DOHH2 (cell line): Measurements from ENCODE around the gene GPR176.

Source experiments
- H3F3A ChIP-seq: fragments of 200-600 bp; sonication (generic), shearing (Covaris generic); 2 replicates; pipeline ENCODE4 v1.6.0; 2016; ENCODE audit warnings: antibody characterized with exemption, mild to moderate bottlenecking; ENCODE audit not compliant: control insufficient read depth, insufficient read depth
- H3K27ac ChIP-seq: fragments of 200-600 bp; sonication (generic); 2 replicates; pipeline ENCODE4 v1.5.1; 2014; ENCODE audit warnings: low read depth, mild to moderate bottlenecking, low read length, moderate library complexity
- H3K27me3 ChIP-seq: fragments of 200-600 bp; sonication (generic); 2 replicates; pipeline ENCODE4 v1.6.1; 2014; ENCODE audit warnings: mild to moderate bottlenecking, low read length, mixed read lengths; ENCODE audit not compliant: control insufficient read depth
- H3K36me3 ChIP-seq: fragments of 200-600 bp; sonication (generic); 2 replicates; pipeline ENCODE4 v1.6.1; 2014; ENCODE audit warnings: mild to moderate bottlenecking, low read length, moderate library complexity, mixed read lengths; ENCODE audit not compliant: control insufficient read depth
- H3K4me1 ChIP-seq: fragments of 200-600 bp; sonication (generic); 2 replicates; pipeline ENCODE4 v1.6.1; 2014; ENCODE audit warnings: mild to moderate bottlenecking, low read length, mixed read lengths; ENCODE audit not compliant: control insufficient read depth
- H3K4me2 ChIP-seq: fragments of 200-600 bp; sonication (generic); 2 replicates; pipeline ENCODE4 v1.6.0; 2014; ENCODE audit warnings: mild to moderate bottlenecking, low read length, moderate library complexity
- H3K4me3 ChIP-seq: fragments of 200-600 bp; sonication (generic); 2 replicates; pipeline ENCODE4 v1.5.1; 2014; ENCODE audit warnings: mild to moderate bottlenecking, low read length, mixed read lengths
- H3K79me2 ChIP-seq: fragments of 200-600 bp; sonication (generic); 2 replicates; pipeline ENCODE4 v1.6.1; 2014; ENCODE audit warnings: mild to moderate bottlenecking, low read length, mixed read lengths; ENCODE audit not compliant: control insufficient read depth
- H3K9me2 ChIP-seq: fragments of 200-600 bp; sonication (generic); replicated peaks from 2 replicates; pipeline ENCODE4 v1.6.1; 2014; ENCODE audit warnings: mild to moderate bottlenecking, low read length, mixed read lengths; ENCODE audit not compliant: control insufficient read depth
- H3K9me3 ChIP-seq: fragments of 200-600 bp; sonication (generic); 2 replicates; pipeline ENCODE4 v1.6.1; 2014; ENCODE audit warnings: antibody characterized with exemption, low read length, mixed read lengths; ENCODE audit not compliant: control insufficient read depth, insufficient read depth
- H4K20me1 ChIP-seq: fragments of 200-600 bp; sonication (generic); 2 replicates; pipeline ENCODE4 v1.6.0; 2014; ENCODE audit warnings: low read depth, mild to moderate bottlenecking, antibody characterized with exemption, low read length, moderate library complexity; ENCODE audit not compliant: control insufficient read depth, insufficient read depth
- EZH2phosphoT487 ChIP-seq: fragments of 200-600 bp; sonication (generic); IDR thresholded peaks from 2 replicates; pipeline ENCODE4 v1.6.1; 2017; ENCODE audit warnings: borderline replicate concordance, mild to moderate bottlenecking, antibody characterized with exemption, low read length, moderate library complexity, mixed read lengths
- TF ChIP-seq, protein P1 (sequence below): fragments of 200-600 bp; sonication (generic); IDR thresholded peaks from one replicate; pipeline ENCODE4 v1.5.1; 2014; ENCODE audit warnings: antibody characterized with exemption, mild to moderate bottlenecking, low read depth, low read length; ENCODE audit not compliant: poor library complexity, severe bottlenecking

The GPR176 gene

DNA sequence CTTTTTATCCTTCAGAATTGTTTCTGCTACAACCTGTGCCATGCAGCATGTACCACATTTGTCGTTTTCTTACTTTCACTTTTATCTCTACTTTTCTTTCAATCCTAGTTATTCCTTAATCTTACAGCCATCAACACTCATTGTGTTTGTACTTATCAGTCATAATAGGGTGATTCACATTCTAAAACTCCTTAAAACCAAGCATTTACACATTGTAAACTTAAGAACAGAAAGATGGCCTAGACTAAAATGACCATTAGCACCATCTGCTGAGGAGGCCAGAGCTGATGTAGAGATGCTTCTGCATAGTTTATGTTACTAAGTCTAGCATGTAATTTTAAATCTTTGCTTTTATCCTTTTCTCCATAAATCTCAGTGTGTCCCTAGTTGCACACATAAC, 39.3 kb upstream of the GPR176 start:
- no peaks in the 10 kb centered on the region for H3K79me2 ChIP-seq
- no peak overlapping the region for H3K4me2 ChIP-seq
- no peaks in the 10 kb centered on the region for H3K9me3 ChIP-seq
- no peaks in the 10 kb centered on the region for H3F3A ChIP-seq
- TF ChIP-seq, protein P1, sequence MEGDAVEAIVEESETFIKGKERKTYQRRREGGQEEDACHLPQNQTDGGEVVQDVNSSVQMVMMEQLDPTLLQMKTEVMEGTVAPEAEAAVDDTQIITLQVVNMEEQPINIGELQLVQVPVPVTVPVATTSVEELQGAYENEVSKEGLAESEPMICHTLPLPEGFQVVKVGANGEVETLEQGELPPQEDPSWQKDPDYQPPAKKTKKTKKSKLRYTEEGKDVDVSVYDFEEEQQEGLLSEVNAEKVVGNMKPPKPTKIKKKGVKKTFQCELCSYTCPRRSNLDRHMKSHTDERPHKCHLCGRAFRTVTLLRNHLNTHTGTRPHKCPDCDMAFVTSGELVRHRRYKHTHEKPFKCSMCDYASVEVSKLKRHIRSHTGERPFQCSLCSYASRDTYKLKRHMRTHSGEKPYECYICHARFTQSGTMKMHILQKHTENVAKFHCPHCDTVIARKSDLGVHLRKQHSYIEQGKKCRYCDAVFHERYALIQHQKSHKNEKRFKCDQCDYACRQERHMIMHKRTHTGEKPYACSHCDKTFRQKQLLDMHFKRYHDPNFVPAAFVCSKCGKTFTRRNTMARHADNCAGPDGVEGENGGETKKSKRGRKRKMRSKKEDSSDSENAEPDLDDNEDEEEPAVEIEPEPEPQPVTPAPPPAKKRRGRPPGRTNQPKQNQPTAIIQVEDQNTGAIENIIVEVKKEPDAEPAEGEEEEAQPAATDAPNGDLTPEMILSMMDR: no peak
- TF ChIP-seq EZH2phosphoT487: no peak
- no peaks in the 10 kb centered on the region for H3K9me2 ChIP-seq
- peaks cover 52% of the 10 kb centered on the region for H3K36me3 ChIP-seq
- H3K27me3 ChIP-seq: no peaks in the 10 kb centered on the region
- no peaks in the 10 kb centered on the region for H4K20me1 ChIP-seq
- H3K4me3 ChIP-seq: no peak overlapping the region
- H3K4me1 ChIP-seq: no peaks in the 10 kb centered on the region
- no peak overlapping the region for H3K27ac ChIP-seq

DNA sequence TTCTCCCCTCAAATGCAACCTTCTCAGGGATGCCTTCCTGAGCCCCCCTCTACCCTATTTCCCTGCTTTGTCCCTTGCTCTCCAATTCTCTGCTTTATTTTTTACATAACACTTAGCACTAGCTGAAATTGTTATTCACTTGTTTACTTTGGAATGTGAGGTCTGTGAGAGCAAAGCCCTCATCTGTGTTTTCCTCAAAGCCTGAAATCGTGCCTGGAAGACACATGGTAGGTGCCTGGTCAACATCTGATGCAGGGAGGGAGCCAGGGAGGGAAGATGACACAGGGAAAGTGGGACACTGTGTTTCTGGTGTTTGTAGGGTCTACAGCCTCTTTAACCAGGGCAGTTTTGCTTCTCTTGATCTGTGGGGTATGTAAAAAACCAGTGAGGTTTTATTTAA, 37.4 kb upstream of the GPR176 start:
- no peaks in the 10 kb centered on the region for H3F3A ChIP-seq
- H3K9me2 ChIP-seq: no peaks in the 10 kb centered on the region
- H4K20me1 ChIP-seq: no peaks in the 10 kb centered on the region
- H3K27ac ChIP-seq: no peak overlapping the region
- no peak overlapping the region for H3K4me2 ChIP-seq
- peaks cover 53% of the 10 kb centered on the region for H3K36me3 ChIP-seq
- H3K4me1 ChIP-seq: no peaks in the 10 kb centered on the region
- no peak overlapping the region for H3K4me3 ChIP-seq
- no peak for TF ChIP-seq EZH2phosphoT487
- TF ChIP-seq, protein P1: no peak
- H3K27me3 ChIP-seq: no peaks in the 10 kb centered on the region
- H3K9me3 ChIP-seq: no peaks in the 10 kb centered on the region
- H3K79me2 ChIP-seq: no peaks in the 10 kb centered on the region

DNA sequence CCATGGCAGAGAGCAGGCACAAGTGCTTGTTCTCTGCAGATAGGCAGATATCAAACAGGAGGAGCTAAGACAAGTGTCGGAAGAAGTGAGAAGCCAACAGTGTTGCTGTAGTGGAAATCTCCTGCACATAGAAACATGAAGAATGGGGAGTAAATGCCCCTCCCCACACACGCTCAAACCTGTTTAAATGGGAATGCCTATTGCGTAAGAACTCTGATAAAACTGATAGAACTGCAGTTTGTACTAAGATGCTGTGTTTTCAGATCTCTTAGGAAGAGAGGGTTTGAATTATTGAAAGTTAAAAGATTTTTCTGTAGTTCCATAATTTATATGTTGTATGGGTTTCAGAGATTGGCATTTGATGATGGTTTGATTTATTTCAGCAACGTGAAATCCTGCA, 33.5 kb upstream of the GPR176 start:
- H3K4me2 ChIP-seq: no peak overlapping the region
- TF ChIP-seq, protein P1: no peak
- TF ChIP-seq EZH2phosphoT487: no peak
- no peaks in the 10 kb centered on the region for H3K4me1 ChIP-seq
- no peaks in the 10 kb centered on the region for H3K9me3 ChIP-seq
- H3K27me3 ChIP-seq: no peaks in the 10 kb centered on the region
- H3K79me2 ChIP-seq: no peaks in the 10 kb centered on the region
- peaks cover 43% of the 10 kb centered on the region for H3K36me3 ChIP-seq
- no peaks in the 10 kb centered on the region for H3F3A ChIP-seq
- no peaks in the 10 kb centered on the region for H4K20me1 ChIP-seq
- H3K4me3 ChIP-seq: no peak overlapping the region
- no peaks in the 10 kb centered on the region for H3K9me2 ChIP-seq
- no peak overlapping the region for H3K27ac ChIP-seq

DNA sequence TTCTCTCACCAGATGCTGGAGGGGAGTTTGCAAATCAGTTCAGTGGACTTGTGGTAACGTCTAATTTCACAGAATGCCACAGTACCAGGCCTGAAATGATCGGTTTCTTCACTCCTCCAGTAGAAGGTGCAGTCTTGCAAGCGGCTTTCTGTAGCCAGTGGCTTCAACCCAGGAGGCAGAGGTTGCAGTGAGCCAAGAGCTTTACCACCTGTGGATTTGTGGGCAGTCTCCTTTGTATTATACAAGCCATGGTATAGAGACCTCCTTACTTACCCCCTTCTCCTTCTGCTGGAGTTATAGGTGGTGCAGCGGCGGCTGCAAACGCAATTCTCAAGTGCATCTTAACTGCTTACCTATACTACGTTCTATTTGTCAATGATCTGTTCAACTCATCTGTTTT, 31.5 kb upstream of the GPR176 start:
- no peak overlapping the region for H3K27ac ChIP-seq
- TF ChIP-seq, protein P1: no peak
- TF ChIP-seq EZH2phosphoT487: no peak
- H4K20me1 ChIP-seq: no peaks in the 10 kb centered on the region
- H3F3A ChIP-seq: no peaks in the 10 kb centered on the region
- H3K4me2 ChIP-seq: no peak overlapping the region
- no peaks in the 10 kb centered on the region for H3K9me2 ChIP-seq
- no peaks in the 10 kb centered on the region for H3K79me2 ChIP-seq
- H3K9me3 ChIP-seq: no peaks in the 10 kb centered on the region
- H3K4me3 ChIP-seq: no peak overlapping the region
- peaks cover 29% of the 10 kb centered on the region for H3K36me3 ChIP-seq
- no peaks in the 10 kb centered on the region for H3K27me3 ChIP-seq
- H3K4me1 ChIP-seq: no peaks in the 10 kb centered on the region
